NT2/D1 (cell line): Measurements from ENCODE around the gene MAP3K10.
A peak's percentile ranks its signal among the peaks of the same experiment; 100 is the strongest.
"Not testable (repeated sequence)": the region's sequence is repeated elsewhere in the genome, so short reads cannot be mapped to it uniquely, and the experiment has no call there.

Experiments
- DNase-seq: peaks from one replicate; pipeline ENCODE4 v3.0.0-alpha.2; 2011; ENCODE audit warnings: low read depth, low spot score
- H3K27me3 ChIP-seq: 2 replicates; pipeline ENCODE4 v1.6.0; 2011; ENCODE audit warnings: mild to moderate bottlenecking; ENCODE audit not compliant: insufficient read length, insufficient read depth
- H3K36me3 ChIP-seq: 2 replicates; pipeline ENCODE4 v1.6.1; 2011; ENCODE audit warnings: mild to moderate bottlenecking, low read length, mixed read lengths; ENCODE audit not compliant: insufficient read depth, insufficient read length
- H3K4me1 ChIP-seq: 2 replicates; pipeline ENCODE4 v1.5.1; 2011; ENCODE audit not compliant: insufficient read depth, insufficient read length
- H3K4me3 ChIP-seq: 2 replicates; pipeline ENCODE4 v1.5.1; 2011; ENCODE audit warnings: low read depth; ENCODE audit not compliant: insufficient read length
- H3K9ac ChIP-seq: 2 replicates; pipeline ENCODE4 v1.6.0; 2011; ENCODE audit warnings: low read depth; ENCODE audit not compliant: insufficient read length
- H3K9me3 ChIP-seq: 2 replicates; pipeline ENCODE4 v1.5.1; 2011; ENCODE audit warnings: mild to moderate bottlenecking, low read length; ENCODE audit not compliant: insufficient read depth
- SUZ12 ChIP-seq: IDR thresholded peaks from 2 replicates; pipeline ENCODE4 v1.6.1; 2011; ENCODE audit not compliant: insufficient read length, insufficient read depth; ENCODE audit errors: extremely low read depth
- YY1 ChIP-seq: IDR thresholded peaks from 2 replicates; pipeline ENCODE4 v1.6.1; 2011; ENCODE audit not compliant: insufficient read length, insufficient read depth
- ZNF274 ChIP-seq: IDR thresholded peaks from 2 replicates; pipeline ENCODE4 v1.6.1; 2011; ENCODE audit warnings: mild to moderate bottlenecking, low read depth, low read length

MAP3K10 gene

GRCh38 chr19:40162104-40162503 is 29.1 kb upstream of the MAP3K10 start:
- Histone ChIP-seq H3K4me3 (no peak overlapping the region), H3K9me3 (no peaks in the 10 kb centered on the region), H3K4me1 (peaks cover 4% of the 10 kb centered on the region), H3K36me3 (no peaks in the 10 kb centered on the region), H3K9ac (no peak overlapping the region), H3K27me3 (no peaks in the 10 kb centered on the region)
- no peak for TF ChIP-seq ZNF274
- no peak for TF ChIP-seq SUZ12
- TF ChIP-seq YY1, result no peak
- DNase-seq, result no peak

GRCh38 chr19:40163541-40164129 is 27.6 kb upstream of the MAP3K10 start:
- Histone ChIP-seq H3K4me1 (peaks cover 4% of the 10 kb centered on the region), H3K9me3 (no peaks in the 10 kb centered on the region), H3K9ac (no peak overlapping the region), H3K4me3 (no peak overlapping the region), H3K27me3 (no peaks in the 10 kb centered on the region), H3K36me3 (no peaks in the 10 kb centered on the region)
- TF ChIP-seq SUZ12 (no peak), ZNF274 (no peak), YY1 (no peak)
- DNase-seq, result no peak

GRCh38 chr19:40165362-40165937 is 25.8 kb upstream of the MAP3K10 start:
- no peaks in the 10 kb centered on the region for H3K27me3 ChIP-seq
- H3K36me3 ChIP-seq, result no peaks in the 10 kb centered on the region
- TF ChIP-seq ZNF274 (no peak), SUZ12 (no peak), YY1 (no peak)
- no peak overlapping the region for H3K9ac ChIP-seq
- peak; percentile 35 for DNase-seq
- H3K4me3 ChIP-seq, result no peak overlapping the region
- H3K4me1 ChIP-seq, result no peaks in the 10 kb centered on the region
- no peaks in the 10 kb centered on the region for H3K9me3 ChIP-seq

GRCh38 chr19:40169482-40170302 is 21.5 kb upstream of the MAP3K10 start:
- H3K36me3 ChIP-seq, H3K27me3 ChIP-seq, H3K9ac ChIP-seq, DNase-seq, H3K4me1 ChIP-seq, H3K9me3 ChIP-seq, H3K4me3 ChIP-seq: not testable (repeated sequence)

GRCh38 chr19:40170303-40170989 is 20.8 kb upstream of the MAP3K10 start:
- H3K9ac ChIP-seq, DNase-seq, H3K4me1 ChIP-seq, H3K27me3 ChIP-seq, H3K36me3 ChIP-seq, H3K9me3 ChIP-seq, H3K4me3 ChIP-seq: not testable (repeated sequence)

GRCh38 chr19:40171293-40171692 is 19.9 kb upstream of the MAP3K10 start:
- H3K27me3 ChIP-seq, H3K4me3 ChIP-seq, DNase-seq, H3K9ac ChIP-seq, H3K4me1 ChIP-seq, H3K9me3 ChIP-seq, H3K36me3 ChIP-seq: not testable (repeated sequence)

GRCh38 chr19:40174092-40174491 is 17.1 kb upstream of the MAP3K10 start:
- no peak for TF ChIP-seq SUZ12
- TF ChIP-seq ZNF274, result no peak
- no peak for TF ChIP-seq YY1

More at GRCh38 chr19:40174092-40174491, 17.1 kb upstream of the MAP3K10 start:
- no peak for DNase-seq
- H3K4me3 ChIP-seq, result no peak overlapping the region
- no peaks in the 10 kb centered on the region for H3K36me3 ChIP-seq
- no peaks in the 10 kb centered on the region for H3K4me1 ChIP-seq
- no peak overlapping the region for H3K9ac ChIP-seq
- no peaks in the 10 kb centered on the region for H3K9me3 ChIP-seq
- H3K27me3 ChIP-seq, result no peaks in the 10 kb centered on the region
